ENCODE measurements around the gene KBTBD7.

- TF ChIP-seq POLR2A (IDR thresholded peaks at IDR 0.05) = no peak
- no peak for TF ChIP-seq CTCF (IDR thresholded peaks at IDR 0.05)
- no peak for TF ChIP-seq EP300 (IDR thresholded peaks at IDR 0.05)
These were observed 49.8 kb downstream of the KBTBD7 start for GRCh38 chr13:41144576-41144975.

Data from tibial nerve (tissue), 4 donors.